Peyer's patch (tissue), 4 donors: Measurements from ENCODE around the gene APOL4.

ENCODE experiments used
- POLR2A ChIP-seq, 2 donors: fragments of 450-650 bp; IDR thresholded peaks; one replicate each; pipeline ENCODE4 v1.5.1; 2017; ENCODE audit warnings: antibody characterized with exemption in 2 of 2, mild to moderate bottlenecking in 2 of 2, moderate library complexity in 2 of 2
- TF ChIP-seq, protein P1 (sequence below), 6 experiments: fragments of 450-650 bp in 4 of 6; fragments of 200-600 bp in 2 of 6; sonication (generic) in 1 of 6; IDR thresholded peaks; one replicate each; pipeline ENCODE4 v1.5.1; 2017 to 2019; ENCODE audit warnings: antibody characterized with exemption in 6 of 6, mild to moderate bottlenecking in 3 of 6, moderate library complexity in 1 of 6

- TF ChIP-seq, protein P1, sequence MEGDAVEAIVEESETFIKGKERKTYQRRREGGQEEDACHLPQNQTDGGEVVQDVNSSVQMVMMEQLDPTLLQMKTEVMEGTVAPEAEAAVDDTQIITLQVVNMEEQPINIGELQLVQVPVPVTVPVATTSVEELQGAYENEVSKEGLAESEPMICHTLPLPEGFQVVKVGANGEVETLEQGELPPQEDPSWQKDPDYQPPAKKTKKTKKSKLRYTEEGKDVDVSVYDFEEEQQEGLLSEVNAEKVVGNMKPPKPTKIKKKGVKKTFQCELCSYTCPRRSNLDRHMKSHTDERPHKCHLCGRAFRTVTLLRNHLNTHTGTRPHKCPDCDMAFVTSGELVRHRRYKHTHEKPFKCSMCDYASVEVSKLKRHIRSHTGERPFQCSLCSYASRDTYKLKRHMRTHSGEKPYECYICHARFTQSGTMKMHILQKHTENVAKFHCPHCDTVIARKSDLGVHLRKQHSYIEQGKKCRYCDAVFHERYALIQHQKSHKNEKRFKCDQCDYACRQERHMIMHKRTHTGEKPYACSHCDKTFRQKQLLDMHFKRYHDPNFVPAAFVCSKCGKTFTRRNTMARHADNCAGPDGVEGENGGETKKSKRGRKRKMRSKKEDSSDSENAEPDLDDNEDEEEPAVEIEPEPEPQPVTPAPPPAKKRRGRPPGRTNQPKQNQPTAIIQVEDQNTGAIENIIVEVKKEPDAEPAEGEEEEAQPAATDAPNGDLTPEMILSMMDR (IDR thresholded peaks at IDR 0.05), result no peak
- TF ChIP-seq POLR2A (IDR thresholded peaks at IDR 0.05), result no peak
Measured at GRCh38 chr22:36223504-36223903, 21.9 kb upstream of the APOL4 start.
